HG02571 (cell line): ENCODE results near the gene RGS10.
A peak's percentile ranks its signal among the peaks of the same experiment; 100 is the strongest.
"Not testable (repeated sequence)": the region's sequence is repeated elsewhere in the genome, so short reads cannot be mapped to it uniquely, and the experiment has no call there.

Source experiments
- ATAC-seq: cut with Tn5 transposase; IDR thresholded peaks from one replicate; pipeline ENCODE4 v1.9.1; 2021; ENCODE audit warnings: mild to moderate bottlenecking, moderate library complexity; ENCODE audit not compliant: unreplicated experiment

The RGS10 gene

DNA sequence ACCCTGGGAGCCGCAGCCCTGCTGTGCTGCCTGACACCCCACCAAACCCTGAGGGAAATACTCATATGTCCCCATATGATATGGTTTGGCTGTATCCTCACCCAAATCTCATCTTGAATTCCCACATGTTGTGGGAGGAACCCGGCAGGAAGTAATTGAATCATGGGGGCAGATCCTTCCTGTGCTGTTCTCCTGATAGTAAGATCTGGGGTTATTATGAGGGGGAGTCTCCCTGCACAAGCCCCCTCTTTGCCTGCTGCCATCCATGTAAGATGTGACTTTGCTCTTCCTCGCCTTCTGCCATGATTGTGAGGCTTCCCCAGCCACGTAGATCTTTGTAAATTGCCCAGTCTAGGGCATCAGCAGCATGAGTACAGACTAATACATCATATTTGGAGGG, 68.7 kb downstream of the RGS10 start:
- ATAC-seq, result no peak

GRCh38 chr10:119470920-119471702, 71.4 kb downstream of the RGS10 start:
- no peak for ATAC-seq

- no peak for ATAC-seq
These were observed 72.7 kb downstream of the RGS10 start for GRCh38 chr10:119469846-119470245.

DNA sequence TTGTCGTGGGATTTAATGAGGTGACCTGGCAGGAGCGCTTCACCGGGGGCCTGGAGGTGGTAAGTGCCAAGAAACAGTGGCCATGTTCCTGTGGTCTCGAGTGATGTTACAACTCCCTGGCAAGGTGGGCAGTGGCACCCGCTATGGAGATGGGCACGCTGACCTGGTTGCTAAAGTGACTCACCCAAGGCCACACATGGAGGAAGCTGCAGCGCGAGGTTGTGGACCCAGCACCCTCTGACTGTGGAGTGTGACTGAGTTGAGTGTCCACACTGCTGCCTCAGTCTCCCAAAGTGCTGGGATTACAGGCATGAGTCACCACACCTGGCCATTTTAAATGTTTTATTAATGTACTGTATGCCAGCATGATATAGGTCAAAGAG, 73.2 kb downstream of the RGS10 start:
- ATAC-seq, result no peak

DNA sequence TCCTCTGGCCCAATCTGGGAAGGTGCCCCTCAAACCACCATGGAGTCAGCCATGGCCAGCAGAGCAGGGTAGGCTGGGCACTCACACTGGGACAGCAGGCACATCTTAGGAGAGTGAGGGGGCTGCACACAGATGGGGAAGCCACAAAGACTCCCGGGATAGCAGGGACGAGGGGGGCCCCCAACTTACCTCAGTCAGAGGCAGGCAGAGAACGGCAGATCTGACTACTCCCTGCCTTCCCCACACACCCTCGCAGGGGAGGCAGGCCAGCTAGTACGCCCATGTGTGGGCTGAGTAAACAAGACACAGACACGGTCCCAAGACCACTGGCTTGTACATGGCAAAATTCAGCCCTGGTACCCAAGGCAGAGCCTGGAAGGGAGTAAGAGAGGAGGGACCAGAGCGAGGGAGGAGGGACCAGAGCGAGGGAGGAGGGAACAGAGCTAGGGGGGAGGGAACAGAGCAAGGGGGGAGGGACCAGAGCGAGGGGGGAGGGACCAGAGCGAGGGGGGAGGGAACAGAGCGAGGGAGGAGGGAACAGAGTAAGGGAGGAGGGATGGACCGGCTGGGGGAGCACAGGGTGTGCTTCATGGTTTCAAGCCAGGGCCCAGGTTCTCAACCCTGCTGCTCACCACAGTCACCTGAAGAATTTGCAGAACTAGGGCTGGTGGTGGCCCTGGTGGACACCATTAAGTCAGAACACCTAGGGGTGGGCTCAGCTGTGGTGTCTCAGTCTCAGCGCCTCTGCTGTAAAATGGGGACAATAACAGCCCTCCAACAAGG, 73.8 kb downstream of the RGS10 start:
- no peak for ATAC-seq

DNA sequence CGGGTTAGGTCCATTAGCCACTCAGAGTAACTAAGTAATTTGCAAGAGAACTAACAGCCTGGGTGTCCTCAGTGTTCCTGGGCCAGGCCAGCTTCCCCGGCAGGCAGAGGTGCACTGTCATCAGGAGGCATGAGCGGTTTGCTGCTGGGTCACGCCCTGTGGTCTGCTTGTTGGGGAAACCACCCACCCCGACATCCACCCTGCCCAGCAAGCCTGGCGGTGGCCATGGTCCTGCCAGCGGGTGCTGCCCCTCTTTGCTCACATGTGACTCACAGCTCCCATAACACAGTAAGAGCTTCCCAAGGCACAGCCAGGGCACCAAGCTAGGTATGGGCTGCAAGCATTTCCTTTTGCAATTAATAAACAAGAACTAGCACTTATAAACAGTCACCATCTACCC, 75.9 kb downstream of the RGS10 start:
- no peak for ATAC-seq

GRCh38 chr10:119466076-119466475, 76.4 kb downstream of the RGS10 start:
- no peak for ATAC-seq

DNA sequence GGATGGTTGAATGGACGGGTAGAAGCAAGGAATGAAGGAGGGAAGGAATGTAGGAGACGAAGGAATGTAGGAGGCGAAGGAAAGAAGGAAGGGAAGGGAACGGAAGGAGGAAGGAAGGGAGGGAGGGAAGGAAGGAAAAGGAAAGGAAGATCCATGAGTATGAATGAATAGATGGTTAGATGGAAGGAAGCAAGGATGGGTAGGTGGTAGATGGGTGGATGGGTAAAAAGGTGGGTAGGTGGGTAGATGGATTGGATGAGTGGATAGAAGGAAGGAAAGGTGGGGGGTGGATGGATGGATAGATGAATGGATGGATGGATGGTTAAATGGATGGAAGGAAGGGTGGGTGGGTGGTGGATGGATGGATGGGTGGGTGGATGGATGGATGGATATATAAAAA, 77.4 kb downstream of the RGS10 start:
- ATAC-seq, result no peak

GRCh38 chr10:119463195-119463594, 79.3 kb downstream of the RGS10 start:
- not testable (repeated sequence) for ATAC-seq

GRCh38 chr10:119462773-119463172, 79.7 kb downstream of the RGS10 start:
- no peak for ATAC-seq

GRCh38 chr10:119461923-119462322, 80.6 kb downstream of the RGS10 start:
- peak; percentile 57 for ATAC-seq

DNA sequence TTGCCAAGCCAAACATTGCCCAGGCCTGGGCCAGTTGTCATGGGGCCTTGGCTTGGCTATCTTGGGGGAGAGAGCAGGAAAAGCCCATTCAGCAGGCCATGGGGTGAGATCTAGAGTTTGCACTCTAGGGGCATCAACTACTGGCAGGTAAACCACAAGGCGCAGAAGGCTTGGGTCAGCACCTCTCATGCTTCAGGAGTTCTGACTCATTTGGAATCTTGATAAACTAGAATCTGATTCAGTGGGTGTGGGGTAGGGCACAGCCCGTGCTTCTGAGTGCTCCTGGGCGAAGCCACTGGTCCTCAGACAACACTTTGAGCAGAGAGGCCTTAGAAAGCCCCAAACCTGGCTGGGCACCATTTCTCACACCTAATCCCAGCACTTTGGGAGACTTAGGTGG, 81.1 kb downstream of the RGS10 start:
- no peak for ATAC-seq

DNA sequence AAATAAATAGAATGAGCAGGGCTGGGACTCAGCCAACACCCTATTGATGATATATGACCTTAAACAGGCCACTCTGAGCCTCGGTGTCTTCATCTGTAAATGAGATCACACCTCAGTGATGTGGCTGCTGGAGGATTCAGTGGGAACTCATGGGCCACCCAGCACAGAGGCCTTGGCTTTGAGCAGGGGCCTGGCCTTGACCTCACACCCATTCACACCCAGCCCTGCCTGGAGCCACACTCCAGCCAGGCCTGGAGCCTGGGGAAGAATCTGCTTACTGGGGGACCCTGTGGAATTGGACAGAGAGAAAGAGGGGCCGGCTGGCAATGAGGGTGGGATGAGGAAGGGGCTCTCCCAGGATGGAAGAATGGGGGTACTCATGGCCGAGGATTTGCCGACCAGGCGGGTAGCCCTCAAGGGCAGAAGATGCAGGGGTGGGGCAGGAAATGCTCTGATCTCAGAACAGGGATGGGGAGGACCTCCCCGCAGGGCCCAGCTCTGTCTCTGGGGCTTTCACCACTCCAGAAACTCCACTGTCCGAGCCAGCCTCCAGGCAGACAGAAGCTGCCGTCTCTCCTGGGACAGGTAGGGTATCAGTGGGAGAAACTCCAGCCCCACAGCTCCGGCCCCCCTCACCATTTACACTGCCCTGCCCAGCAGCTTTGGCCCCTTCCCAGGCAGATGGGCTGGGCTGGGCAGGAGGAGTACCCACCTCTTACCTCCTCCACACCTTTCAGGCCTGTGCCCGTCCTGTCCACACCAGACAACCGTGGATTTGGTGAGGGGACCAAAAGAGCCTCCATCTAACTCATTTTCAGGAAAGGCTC, 81.9 kb downstream of the RGS10 start:
- no peak for ATAC-seq

GRCh38 chr10:119459681-119460340, 82.7 kb downstream of the RGS10 start:
- no peak for ATAC-seq

DNA sequence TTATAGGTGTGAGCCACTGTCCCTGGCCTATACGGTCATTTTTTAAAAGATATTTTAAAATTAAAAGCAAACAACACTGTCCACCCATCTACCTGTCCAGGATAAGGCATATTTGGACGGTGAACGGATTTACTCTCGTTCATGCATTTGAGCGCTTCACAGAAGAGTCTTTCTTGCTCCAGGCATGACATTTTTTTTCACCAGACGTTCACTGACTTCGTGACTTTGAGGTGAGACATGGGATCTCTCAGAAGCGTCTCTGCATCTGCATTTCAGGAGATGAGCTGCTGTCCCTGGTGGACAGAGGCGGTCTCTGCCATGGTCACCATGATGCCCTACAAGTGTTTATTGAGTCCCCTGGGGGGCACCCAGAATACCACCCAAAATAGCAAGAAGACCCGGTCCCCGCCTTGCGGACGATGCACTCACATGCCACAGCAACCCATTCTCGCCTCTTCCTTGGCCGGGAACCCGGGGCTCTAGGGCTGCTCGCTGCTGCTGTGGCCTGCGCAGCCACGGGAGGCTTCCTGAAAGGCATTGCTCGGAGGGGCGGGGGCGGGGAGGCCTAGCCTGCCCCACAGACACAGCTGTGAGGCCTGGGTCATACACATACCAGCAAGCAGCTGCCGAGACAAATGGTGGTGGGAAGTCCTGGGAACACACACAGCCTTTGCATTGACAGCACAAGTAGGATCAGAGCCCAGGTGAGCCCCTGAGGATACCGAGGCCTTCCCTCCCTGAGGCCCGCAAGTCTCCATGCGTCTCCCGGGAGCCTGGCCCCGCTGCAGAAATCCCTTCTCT, 84.4 kb downstream of the RGS10 start:
- no peak for ATAC-seq

- no peak for ATAC-seq
These were observed 86.1 kb downstream of the RGS10 start for GRCh38 chr10:119456435-119456810.

DNA sequence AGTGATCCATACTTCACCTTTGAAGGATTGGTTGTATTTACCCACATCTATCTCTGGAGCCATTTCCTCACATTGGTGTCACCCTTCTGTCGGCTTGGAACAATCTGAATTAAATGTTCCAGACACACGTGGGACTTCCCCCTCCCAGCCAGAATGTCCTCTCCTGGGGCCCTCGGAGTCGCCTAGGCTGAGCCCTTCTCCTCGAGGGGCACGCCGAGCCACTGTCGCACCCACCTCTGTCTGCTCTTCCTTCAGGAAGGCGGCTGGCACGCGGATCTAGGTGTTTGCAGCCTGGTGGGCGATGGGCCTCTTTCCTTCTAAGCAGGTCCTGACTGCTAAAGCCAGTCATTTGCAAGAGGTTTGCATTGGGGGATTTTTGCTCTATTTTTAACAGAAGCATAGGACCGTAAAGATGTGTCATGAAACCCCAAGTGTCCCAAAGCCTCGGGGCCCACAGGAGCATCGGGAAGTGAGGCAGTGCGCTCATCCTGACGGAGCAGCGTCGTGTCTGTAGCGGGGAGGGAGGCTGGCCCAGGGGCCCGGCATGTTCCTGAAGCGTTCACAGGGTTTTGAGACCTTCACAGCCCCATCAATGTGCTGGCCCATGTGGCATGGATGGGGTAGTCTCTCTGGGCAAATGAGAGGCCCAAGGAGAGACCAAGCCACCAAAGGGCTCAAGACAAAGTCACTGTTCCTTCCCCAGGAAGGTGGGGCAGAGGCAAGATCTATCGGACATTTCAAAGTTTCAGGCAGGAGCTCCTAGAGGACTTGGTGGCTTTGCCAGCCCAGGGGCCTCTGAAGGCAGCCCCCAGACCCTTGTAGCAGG, 86.7 kb downstream of the RGS10 start:
- peak; percentile 42 for ATAC-seq

DNA sequence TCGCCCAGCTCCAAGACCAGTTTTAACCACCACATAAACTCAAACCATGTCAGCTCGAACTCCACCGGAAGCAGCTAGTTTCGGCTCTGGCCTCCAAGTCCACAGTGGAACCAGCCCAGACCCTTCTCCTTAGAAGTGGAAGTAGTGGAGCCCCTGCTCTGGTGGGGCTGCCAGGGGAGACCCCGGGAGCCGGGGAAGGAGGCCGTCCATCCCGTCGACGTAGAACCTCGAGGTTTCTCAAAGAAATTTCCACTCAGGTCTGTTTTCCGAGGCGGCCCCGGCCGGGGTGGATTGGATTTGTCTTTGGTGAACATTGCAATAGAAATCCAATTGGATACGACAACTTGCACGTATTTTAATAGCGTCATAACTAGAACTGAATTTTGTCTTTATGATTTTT, 87.5 kb downstream of the RGS10 start:
- ATAC-seq, result no peak

GRCh38 chr10:119454316-119454715, 88.2 kb downstream of the RGS10 start:
- ATAC-seq, result no peak
